NAMALWA (cell line): Measurements from ENCODE around the gene PYDC1.
A peak's percentile ranks its signal among the peaks of the same experiment; 100 is the strongest.
"Not testable (repeated sequence)": the region's sequence is repeated elsewhere in the genome, so short reads cannot be mapped to it uniquely, and the experiment has no call there.

Experiments used
- DNase-seq: peaks from one replicate; pipeline ENCODE4 v3.0.0-alpha.2; 2015; ENCODE audit warnings: low spot score

The PYDC1 gene

DNA sequence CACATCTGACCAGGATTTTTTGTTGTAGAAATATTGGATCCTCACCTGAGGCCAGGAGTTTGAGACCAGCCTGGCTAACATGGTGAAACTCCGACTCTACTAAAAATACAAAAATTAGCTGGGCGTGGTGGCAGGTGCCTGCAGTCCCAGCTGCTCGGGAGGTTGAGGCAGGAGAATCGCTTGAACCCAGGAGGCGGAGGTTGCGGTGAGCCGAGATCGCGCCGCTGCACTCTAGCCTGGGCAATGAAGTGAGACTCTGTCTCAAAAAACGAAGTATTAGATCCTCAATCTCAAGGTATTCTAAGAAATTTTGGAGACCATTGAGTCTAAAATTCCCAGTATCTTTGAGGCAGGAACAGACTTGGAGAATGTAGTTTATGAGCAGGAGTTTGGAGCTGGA, 21.1 kb downstream of the PYDC1 start:
- DNase-seq = not testable (repeated sequence)

DNA sequence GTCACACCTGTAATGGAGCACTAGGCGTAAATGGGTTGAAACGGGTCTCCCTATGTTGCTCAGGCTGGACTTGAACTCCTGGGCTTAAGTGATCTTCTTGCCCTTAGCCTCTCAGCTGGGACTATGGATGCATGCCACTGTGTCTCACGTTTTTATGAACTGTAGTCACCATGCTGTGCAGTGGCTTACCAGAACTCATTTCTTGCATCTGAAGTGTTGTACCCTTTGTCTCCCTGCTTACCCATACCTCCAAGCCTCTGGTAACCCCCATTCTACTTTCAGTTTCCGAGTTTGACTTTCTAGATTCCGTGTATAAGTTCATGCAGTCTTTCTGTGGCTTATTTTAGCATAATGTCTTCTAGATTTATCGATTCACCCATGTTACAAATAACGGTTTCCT, 22.0 kb downstream of the PYDC1 start:
- DNase-seq = peak; percentile 57

DNA sequence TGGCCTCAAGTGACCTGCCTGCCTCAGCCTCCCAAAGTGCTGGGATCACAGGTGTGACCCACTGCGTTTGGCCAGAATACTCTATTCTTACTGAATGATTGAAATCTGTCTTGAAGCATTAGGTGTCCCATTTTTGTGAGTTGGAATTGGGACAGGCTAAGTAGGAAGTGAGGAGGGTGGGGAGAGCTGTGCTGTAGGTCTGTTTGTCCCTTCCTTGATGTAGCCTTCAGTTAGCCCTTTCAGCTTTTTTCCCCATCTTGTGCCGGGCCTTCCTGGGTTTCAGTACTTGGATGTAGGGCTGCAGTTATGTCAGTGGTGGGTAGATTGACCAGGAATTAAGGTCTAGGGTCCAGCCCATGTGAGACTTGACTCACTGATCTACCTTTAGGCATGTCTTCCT, 23.1 kb downstream of the PYDC1 start:
- DNase-seq = no peak

DNA sequence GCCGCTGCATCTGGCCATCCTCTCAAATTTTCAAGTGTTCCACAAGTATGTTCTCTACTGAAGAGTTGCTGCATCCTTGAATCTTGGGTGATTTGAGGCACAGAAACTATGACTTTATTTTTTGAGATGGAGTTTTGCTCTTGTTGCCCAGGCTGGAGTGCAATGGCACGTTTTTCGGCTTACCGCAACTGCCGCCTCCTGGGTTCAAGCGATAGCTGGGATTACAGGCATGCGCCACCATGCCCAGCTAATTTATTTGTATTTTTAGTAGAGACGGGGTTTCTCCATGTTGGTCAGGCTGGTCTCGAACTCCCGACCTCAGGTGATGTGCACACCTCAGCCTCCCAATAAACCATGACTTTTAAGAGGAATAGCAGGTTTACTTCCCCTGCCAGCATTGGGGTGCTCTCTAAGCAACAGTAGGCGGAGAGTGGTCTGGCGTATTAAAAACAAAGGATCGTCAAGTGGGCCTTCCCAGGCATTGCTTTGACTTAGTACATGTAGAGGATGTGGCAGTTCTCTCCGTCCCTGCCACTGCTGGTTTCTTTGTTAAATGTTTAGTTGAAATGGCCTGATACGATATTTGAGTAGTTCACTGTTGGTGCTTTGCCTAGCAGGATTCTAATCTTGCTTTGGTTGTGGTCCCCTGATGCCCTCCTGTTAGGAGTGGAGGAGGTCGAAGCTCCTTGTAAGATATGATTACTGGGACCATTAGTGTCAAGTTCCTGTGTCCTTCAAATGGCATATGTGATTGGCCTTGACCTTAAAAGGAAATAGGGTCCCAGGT, 23.9 kb downstream of the PYDC1 start:
- DNase-seq = peak; percentile 50

DNA sequence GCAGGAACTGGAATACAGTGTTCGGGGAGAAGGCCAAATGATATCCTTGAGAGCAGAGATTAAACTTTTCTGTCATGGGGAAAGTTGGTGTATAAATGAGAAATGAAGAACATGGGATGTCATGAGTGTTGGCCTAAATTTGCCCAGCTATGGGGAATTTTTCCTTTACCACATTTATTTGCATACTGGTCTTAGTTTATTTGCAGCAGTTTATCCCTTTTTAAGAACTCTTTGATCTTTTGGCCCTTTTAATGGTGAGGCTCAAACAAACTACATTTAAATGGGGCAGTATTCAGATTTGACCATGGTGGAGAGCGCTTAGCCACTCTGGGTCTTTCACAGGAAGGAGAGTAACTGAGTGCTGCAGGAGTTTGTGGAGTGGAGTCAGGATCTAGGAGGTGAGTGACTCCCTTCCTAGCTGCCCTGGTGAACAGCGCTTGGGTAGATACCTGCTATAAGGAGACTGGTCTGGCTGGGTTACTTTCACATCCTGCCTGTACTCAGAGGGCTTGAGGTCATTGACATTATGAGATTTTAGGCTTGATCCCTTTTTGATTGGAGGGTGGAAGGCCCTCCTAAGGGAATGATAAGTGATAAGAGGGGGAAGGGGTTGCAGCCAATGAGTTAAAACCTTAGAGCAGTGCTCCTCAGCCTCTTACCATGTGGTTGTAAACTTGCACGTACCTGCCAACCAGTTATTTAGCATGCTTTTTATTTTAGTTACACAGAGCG, 25.1 kb downstream of the PYDC1 start:
- DNase-seq = peak; percentile 47

DNA sequence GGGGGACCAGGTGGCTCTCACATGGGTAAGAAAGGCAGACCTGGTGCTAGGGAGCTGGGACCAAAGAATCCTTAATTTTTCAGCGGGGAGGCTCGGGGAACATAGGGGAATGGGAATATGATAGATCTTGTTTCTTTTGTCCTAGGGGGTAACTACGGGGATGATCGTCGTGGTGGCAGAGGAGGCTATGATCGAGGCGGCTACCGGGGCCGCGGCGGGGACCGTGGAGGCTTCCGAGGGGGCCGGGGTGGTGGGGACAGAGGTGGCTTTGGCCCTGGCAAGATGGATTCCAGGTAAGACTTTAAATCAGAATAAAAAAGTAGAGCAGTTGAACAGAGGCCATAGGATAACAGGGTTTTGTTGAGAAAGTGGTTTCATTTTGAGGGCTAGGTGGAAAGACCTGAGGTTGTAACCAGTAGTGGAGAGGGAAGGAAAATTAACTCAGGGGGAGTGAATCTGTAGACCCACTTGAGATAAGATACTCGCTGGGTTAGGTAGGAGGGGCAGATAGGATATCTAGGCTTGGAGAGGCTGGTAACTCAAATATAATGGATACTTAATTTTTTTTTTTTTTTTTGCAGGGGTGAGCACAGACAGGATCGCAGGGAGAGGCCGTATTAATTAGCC, 26.0 kb downstream of the PYDC1 start:
- peak; percentile 48 for DNase-seq

DNA sequence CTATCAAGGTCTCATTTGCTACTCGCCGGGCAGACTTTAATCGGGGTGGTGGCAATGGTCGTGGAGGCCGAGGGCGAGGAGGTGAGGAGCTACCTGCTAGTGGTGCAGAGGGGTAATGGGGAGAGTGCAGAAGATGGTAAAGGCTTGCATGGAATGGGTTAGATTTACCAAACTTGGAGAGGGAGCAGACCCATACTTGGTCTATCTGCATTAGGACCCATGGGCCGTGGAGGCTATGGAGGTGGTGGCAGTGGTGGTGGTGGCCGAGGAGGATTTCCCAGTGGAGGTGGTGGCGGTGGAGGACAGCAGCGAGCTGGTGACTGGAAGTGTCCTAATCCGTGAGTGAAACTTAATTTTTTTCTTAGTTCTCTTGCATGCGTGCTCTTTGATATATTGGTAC, 26.9 kb downstream of the PYDC1 start:
- no peak for DNase-seq

DNA sequence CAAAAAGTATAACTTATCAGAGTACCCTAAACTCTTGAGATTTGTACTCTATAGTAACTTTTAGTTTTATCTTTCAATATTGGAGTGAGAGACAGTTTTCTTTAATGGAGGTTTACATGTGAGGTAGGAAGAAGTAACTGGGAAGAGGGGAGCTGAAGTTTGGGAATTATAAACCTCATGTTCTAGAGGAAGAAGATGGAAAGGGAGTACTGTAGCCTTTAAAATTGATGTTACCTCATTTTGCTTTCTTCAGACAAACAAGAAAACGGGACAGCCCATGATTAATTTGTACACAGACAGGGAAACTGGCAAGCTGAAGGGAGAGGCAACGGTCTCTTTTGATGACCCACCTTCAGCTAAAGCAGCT, 27.5 kb downstream of the PYDC1 start:
- no peak for DNase-seq

DNA sequence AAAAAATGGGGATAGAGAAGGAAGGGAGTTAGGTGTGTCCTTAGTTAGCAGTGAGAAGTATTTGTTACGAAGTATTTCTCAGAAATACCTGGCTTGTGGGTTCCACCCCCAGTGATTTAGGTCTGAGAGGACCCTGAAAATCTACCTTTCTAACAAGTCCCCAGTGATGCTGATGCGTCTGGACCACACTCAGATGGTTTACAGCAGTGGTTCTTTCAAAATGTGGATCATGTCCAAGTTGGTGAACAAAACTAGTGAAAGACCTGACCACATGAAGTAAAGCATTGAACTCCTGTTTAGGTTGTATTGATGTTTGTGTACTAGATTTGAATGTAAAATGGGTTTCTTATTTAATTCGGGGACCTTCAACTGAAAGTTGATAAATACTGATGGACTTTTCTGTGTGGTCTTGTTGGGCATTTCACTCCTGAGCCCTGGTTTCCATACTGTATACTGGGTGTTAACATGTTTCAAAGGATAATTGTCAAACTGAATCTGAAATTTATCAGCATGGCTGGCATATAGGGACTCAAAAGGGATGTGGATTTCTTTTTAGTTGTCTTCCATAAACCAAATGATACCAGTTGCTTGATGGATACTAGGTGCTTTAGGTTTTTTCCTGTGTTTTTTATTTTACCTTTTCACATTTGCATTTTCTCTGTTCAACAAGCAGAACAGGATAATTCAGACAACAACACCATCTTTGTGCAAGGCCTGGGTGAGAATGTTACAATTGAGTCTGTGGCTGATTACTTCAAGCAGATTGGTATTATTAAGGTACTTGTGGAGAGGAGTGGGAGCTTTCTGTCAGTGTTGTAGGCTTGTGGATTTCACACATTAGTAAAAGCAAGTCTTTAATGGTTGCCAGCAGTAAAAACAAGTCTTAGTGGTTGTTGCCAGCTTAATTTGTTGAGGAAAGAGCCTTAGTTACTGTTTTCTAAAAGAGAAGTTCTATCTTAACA, 28.2 kb downstream of the PYDC1 start:
- peak; percentile 51 for DNase-seq

DNA sequence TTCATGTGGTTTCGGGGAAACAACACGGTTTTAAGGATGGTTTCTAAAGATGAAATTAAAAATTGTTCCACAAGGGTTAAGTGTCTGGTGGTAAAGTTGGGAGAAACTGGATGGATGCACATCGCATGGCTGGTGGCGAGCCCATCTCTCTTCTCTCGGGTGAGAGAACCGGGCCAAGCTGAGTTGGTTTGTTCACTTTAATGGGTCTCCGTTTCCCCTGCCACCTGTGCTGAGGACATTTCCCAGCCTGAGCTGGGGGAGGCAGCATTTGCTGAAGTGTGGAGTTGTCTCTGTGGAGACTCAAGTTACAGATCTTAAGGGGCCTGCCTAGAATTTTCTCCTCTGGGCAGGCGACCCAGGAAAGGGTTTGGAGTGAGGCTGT, 29.1 kb downstream of the PYDC1 start:
- peak; percentile 50 for DNase-seq

DNA sequence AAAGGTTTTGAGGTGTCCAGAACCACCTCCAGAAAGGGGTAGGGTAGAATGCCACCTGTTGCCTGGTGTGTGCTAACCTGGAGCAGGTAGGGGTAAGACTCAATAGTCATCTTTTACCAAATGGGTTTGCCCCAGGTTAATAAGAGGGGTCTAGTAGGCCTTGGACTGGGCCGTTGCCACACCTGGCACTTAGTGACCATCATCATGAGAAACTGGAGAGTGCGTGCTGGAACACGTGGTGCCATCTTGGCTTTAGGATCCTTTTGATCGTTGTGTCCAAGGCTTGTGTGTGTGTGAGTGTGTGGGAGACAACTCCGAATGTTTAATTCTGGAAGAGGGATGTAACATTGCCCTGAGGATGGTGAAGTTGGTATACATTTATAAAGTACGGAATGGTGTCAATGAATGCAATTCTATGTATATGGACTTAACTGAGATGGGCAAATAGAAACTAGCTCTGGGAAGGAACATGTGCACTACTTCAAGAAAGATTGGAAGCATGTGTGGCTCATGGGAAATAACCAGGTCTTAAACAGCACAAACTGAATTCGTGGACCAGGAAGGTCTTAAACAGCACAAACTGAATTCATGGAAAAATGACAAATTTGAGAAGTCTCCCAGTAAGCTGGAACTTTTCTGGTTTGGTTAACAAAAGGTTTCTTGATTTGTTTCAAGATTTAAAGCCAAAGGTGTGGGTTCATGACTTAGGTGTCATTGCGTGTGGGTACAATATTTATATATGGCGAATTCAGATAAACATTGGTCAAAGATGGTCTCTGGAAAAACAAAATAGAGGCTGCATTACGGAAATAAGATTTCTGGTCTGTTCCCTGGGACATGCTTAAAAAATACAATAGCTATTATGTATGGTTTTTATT, 29.8 kb downstream of the PYDC1 start:
- DNase-seq = peak; percentile 39

DNA sequence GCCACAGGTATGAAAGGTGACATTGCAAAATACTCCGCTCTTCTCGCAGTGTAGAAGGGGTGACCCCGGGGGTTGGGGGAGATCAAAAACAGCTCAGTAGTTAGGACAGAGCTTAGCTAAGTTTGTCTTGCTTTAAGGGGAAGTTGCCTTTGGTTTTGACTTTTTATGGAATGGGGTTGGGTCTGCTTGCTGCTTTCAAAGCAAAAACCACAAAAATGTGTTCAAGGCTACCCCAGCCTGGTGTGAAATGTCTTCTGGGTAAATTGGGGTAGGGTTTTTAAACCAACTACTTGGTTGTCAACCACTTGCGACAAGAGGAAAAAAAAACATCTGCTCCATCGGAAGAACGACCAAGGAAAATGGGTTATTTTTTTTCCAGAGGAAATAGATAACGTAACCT, 30.8 kb downstream of the PYDC1 start:
- DNase-seq = no peak

DNA sequence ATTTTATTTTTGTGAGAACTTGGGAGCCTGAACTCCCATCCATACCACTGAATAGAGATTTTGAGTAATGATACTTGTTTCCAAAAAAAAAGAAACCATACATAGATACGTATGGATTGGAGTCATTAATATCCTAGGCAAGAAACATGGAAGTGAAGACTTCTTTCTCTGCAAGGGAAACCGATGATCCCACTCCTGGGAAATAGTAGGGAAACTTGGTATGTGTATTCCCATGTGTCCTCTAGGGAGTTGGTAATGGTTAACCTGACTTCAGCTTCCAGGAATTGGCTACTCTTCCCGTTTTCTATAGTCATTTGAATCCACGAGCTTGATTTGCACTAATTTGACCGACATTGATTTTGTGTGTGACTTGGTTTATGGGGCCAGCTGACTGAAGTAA, 31.6 kb downstream of the PYDC1 start:
- peak; percentile 16 for DNase-seq

DNA sequence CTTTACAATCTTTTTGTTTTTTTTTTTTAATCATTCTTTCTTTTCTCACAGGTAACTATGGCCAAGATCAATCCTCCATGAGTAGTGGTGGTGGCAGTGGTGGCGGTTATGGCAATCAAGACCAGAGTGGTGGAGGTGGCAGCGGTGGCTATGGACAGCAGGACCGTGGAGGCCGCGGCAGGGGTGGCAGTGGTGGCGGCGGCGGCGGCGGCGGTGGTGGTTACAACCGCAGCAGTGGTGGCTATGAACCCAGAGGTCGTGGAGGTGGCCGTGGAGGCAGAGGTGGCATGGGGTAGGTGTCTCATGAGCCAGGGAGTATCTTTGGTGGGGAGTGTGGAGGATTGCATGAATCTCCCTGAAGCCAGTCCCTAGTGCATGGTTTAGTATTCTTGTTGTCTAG, 32.0 kb downstream of the PYDC1 start:
- DNase-seq = no peak

DNA sequence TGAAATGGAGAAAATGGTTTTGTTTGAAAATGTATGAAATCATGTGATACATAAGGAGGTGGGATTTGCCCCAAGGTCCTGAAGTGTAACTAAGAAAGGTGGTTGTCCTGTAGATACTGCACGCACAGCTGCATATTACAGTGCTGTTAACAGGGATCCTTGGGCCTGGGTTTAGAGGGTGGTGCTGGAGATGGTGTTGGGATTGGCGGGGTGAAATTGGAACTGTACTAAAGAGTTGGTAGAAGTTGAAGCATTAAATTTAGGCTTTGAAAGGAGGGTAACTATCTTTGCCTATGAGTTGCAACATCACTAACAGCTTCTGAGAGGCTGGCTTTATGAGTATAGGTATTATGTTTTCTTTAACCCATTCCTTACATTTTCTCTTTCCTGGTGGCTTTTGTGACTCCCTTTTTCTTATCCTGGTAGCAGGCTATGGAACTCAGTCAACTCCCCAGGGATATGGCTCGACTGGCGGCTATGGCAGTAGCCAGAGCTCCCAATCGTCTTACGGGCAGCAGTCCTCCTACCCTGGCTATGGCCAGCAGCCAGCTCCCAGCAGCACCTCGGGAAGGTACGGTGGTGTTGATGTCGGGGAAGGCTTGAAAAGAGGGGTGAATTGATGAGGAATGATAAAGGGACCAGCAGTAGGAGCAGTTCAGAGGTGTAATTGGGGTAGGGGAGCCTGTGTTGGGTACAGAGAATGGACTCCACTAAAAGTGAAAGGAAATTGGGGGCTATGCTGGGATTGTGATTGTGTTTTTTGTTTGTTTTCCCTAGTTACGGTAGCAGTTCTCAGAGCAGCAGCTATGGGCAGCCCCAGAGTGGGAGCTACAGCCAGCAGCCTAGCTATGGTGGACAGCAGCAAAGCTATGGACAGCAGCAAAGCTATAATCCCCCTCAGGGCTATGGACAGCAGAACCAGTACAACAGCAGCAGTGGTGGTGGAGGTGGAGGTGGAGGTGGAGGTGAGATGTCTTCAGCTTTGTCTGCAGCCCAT, 33.2 kb downstream of the PYDC1 start:
- peak; percentile 24 for DNase-seq

DNA sequence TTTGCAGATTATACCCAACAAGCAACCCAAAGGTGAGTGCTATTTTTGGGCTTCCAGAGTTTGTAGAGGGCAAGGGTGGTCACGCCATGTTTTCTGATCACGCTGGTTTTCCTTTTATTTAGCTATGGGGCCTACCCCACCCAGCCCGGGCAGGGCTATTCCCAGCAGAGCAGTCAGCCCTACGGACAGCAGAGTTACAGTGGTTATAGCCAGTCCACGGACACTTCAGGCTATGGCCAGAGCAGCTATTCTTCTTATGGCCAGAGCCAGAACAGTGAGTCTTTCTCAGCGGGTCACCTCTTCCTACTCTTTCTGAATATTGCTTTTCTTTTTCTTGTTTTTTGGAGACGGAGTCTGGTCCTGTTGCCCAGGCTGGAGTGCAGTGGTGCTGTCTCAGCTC, 34.5 kb downstream of the PYDC1 start:
- peak; percentile 17 for DNase-seq

DNA sequence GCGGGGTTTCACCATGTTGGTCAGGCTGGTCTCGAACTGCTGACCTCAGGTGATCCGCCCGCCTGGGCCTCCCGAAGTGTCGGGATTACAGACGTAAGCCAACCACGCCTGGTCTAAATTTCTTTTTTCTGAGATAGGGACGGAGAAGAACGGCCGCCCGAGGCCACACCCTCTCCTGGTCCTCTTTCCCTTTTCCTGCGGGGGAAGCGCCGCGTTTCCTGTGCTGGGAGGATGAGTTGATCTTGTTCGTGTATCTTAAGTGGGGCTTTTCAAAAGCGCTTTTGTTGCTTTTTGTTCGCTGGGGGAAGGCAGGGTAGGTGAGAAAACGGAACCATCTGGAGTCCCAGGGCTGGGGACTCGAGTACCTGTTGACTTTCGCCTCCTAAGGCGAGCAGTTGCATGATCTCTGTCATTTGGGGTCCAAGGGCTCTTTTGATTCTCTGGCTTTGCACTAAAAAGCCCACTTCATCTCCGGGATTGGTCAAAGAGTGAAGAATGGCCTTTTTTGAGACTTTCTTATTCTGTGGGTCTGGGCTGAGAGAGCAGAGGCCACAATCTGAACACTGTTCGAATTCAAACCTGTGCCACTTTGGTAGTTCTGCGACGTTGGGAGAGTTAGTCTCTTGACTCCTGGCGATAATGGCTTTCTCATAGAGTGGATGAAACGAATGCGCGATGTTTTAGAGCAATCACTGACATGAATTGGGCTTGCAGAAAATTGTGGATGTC, 35.7 kb downstream of the PYDC1 start:
- DNase-seq = peak; percentile 51

DNA sequence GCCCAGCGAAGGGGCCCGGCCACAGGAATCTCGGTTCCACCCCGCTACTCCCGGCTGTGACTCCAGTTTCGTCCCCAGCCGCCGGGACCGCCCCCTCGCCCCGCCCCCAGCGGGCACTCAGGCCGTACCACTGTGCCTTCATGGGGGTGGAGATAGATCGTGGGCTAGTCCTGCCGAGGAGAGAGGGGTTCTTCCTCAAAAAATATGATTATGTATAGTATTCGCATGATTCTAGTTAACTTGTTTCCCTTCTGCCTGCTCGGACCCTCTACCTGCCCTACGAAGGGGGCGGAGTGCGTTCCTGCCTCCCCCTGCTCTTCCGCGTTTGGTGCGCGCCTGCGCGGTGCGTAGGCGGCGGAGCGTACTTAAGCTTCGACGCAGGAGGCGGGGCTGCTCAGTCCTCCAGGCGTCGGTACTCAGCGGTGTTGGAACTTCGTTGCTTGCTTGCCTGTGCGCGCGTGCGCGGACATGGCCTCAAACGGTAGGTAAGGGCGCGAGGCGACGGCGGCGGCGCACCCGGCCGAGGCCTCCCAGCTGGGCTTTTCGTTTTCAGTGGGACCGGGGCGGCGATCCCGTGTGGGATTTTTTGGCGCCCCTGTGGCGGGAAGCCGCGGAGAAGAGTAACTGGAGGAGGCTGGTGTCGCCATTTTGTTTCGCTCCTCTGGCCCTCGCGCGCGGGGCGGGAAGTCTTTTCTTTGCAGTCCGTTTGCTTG, 37.0 kb downstream of the PYDC1 start, which contains the start of gene FUS:
FUS (plus strand) TSS at position 393 of the 713 bp plus-strand sequence; CDS start at position 469, 76 bp downstream.
- peak; percentile 90 for DNase-seq
